Stimulated activated effector memory CD8-positive, alpha-beta T cell treated with anti-CD3 and anti-CD28 coated beads, Interleukin-12 subunit alpha, Interleukin-12 subunit beta, amount 100 ng/mL, for 72 hours (primary cell): Measurements from ENCODE around the gene RBM20.
A peak's percentile ranks its signal among the peaks of the same experiment; 100 is the strongest.
"Not testable (repeated sequence)": the region's sequence is repeated elsewhere in the genome, so short reads cannot be mapped to it uniquely, and the experiment has no call there.

Experiments used
- ATAC-seq: fragments of 150-1000 bp; cut with Tn5 transposase; 2 replicates; pipeline ENCODE4 v1.10.0; 2021
- DNase-seq, 2 donors: peaks; one replicate each; pipeline ENCODE4 v3.0.0; 2021 to 2022; ENCODE audit warnings: low spot score in 2 of 2
- H3K27ac Mint-ChIP-seq: one replicate; pipeline ENCODE4 v1.8.0; 2022; ENCODE audit warnings: mild to moderate bottlenecking, mixed read lengths
- H3K36me3 Mint-ChIP-seq: one replicate; pipeline ENCODE4 v1.8.0; 2022; ENCODE audit warnings: mild to moderate bottlenecking, mixed read lengths
- H3K4me1 Mint-ChIP-seq: one replicate; pipeline ENCODE4 v1.8.0; 2022; ENCODE audit warnings: mixed read lengths
- H3K4me3 Mint-ChIP-seq: one replicate; pipeline ENCODE4 v1.8.0; 2022; ENCODE audit warnings: mild to moderate bottlenecking, mixed read lengths
- H3K9me3 Mint-ChIP-seq: one replicate; pipeline ENCODE4 v1.8.0; 2022; ENCODE audit warnings: mixed read lengths

The RBM20 gene

GRCh38 chr10:110643653-110644597, at the start of gene RBM20:
RBM20 (plus strand) TSS chr10:110644336; CDS start chr10:110644455, 119 bp downstream.
- peak; percentile 63 for ATAC-seq
- Mint-ChIP-seq H3K27ac (no peak within 1 kb of the TSS), H3K4me1 (peaks cover 25% of the 10 kb centered on the region), H3K4me3 (peak within 1 kb of the TSS; percentile 75), H3K36me3 (no peaks in the 10 kb centered on the region), H3K9me3 (no peaks in the 10 kb centered on the region)
- peak; percentile 4 to 61 for DNase-seq

GRCh38 chr10:110597476-110597875, 46.7 kb upstream of the RBM20 start:
- no peak for ATAC-seq
- peaks cover 98% of the 10 kb centered on the region for H3K36me3 Mint-ChIP-seq
- H3K4me1 Mint-ChIP-seq = peaks cover 4% of the 10 kb centered on the region
- no peaks in the 10 kb centered on the region for H3K9me3 Mint-ChIP-seq
- H3K4me3 Mint-ChIP-seq = no peak overlapping the region
- no peak overlapping the region for H3K27ac Mint-ChIP-seq
- no peak for DNase-seq

- DNase-seq (no peak), ATAC-seq (peak; percentile 69)
- no peaks in the 10 kb centered on the region for H3K9me3 Mint-ChIP-seq
- H3K4me1 Mint-ChIP-seq = peaks cover 4% of the 10 kb centered on the region
- peaks cover 100% of the 10 kb centered on the region for H3K36me3 Mint-ChIP-seq
- no peak overlapping the region for H3K4me3 Mint-ChIP-seq
- no peak overlapping the region for H3K27ac Mint-ChIP-seq
Measured at GRCh38 chr10:110600487-110601101, 43.5 kb upstream of the RBM20 start.

- no peak for ATAC-seq
- no peaks in the 10 kb centered on the region for H3K9me3 Mint-ChIP-seq
- no peak overlapping the region for H3K27ac Mint-ChIP-seq
- no peak for DNase-seq
- no peak overlapping the region for H3K4me3 Mint-ChIP-seq
- H3K36me3 Mint-ChIP-seq = peaks cover 100% of the 10 kb centered on the region
- H3K4me1 Mint-ChIP-seq = peaks cover 4% of the 10 kb centered on the region
Measured at GRCh38 chr10:110601581-110601980, 42.6 kb upstream of the RBM20 start.

- ATAC-seq (no peak), DNase-seq (no peak)
- peaks cover 10% of the 10 kb centered on the region for H3K4me1 Mint-ChIP-seq
- H3K9me3 Mint-ChIP-seq = no peaks in the 10 kb centered on the region
- H3K27ac Mint-ChIP-seq = no peak overlapping the region
- H3K4me3 Mint-ChIP-seq = no peak overlapping the region
- peaks cover 48% of the 10 kb centered on the region for H3K36me3 Mint-ChIP-seq
Measured at GRCh38 chr10:110608087-110608486, 36.0 kb upstream of the RBM20 start.

GRCh38 chr10:110609605-110610004, 34.5 kb upstream of the RBM20 start:
- no peak for ATAC-seq
- Mint-ChIP-seq H3K9me3 (no peaks in the 10 kb centered on the region), H3K27ac (no peak overlapping the region), H3K36me3 (peaks cover 33% of the 10 kb centered on the region), H3K4me3 (no peak overlapping the region), H3K4me1 (peaks cover 25% of the 10 kb centered on the region)
- DNase-seq = no peak

- peaks cover 31% of the 10 kb centered on the region for H3K4me1 Mint-ChIP-seq
- no peak for ATAC-seq
- DNase-seq = peak; percentile 36 to 71
Measured at GRCh38 chr10:110610308-110610774, 33.8 kb upstream of the RBM20 start.

GRCh38 chr10:110610781-110611180, 33.4 kb upstream of the RBM20 start:
- H3K9me3 Mint-ChIP-seq, H3K27ac Mint-ChIP-seq: not testable (repeated sequence)
- peaks cover 35% of the 10 kb centered on the region for H3K4me1 Mint-ChIP-seq

More at GRCh38 chr10:110610308-110610774, 33.8 kb upstream of the RBM20 start:
- Mint-ChIP-seq H3K27ac (no peak overlapping the region), H3K9me3 (no peaks in the 10 kb centered on the region), H3K4me3 (no peak overlapping the region), H3K36me3 (peaks cover 26% of the 10 kb centered on the region)

GRCh38 chr10:110612087-110612486, 32.0 kb upstream of the RBM20 start:
- Mint-ChIP-seq H3K27ac (no peak overlapping the region), H3K9me3 (no peaks in the 10 kb centered on the region), H3K4me1 (peaks cover 45% of the 10 kb centered on the region), H3K36me3 (peaks cover 8% of the 10 kb centered on the region), H3K4me3 (no peak overlapping the region)
- DNase-seq = no peak
- ATAC-seq = no peak

More at GRCh38 chr10:110610781-110611180, 33.4 kb upstream of the RBM20 start:
- ATAC-seq, H3K4me3 Mint-ChIP-seq, DNase-seq: not testable (repeated sequence)
- H3K36me3 Mint-ChIP-seq = peaks cover 21% of the 10 kb centered on the region

- peaks cover 50% of the 10 kb centered on the region for H3K4me1 Mint-ChIP-seq
- peaks cover 3% of the 10 kb centered on the region for H3K36me3 Mint-ChIP-seq
- H3K9me3 Mint-ChIP-seq = no peaks in the 10 kb centered on the region
- no peak for ATAC-seq
- no peak for DNase-seq
- peak overlapping the region; percentile 54 for H3K27ac Mint-ChIP-seq
- H3K4me3 Mint-ChIP-seq = no peak overlapping the region
Measured at GRCh38 chr10:110612629-110613028, 31.5 kb upstream of the RBM20 start.

- peak overlapping the region; percentile 35 for H3K4me3 Mint-ChIP-seq
- no peaks in the 10 kb centered on the region for H3K36me3 Mint-ChIP-seq
- H3K4me1 Mint-ChIP-seq = peaks cover 58% of the 10 kb centered on the region
- H3K9me3 Mint-ChIP-seq = no peaks in the 10 kb centered on the region
- DNase-seq (no peak), ATAC-seq (peak; percentile 55)
- peak overlapping the region; percentile 54 for H3K27ac Mint-ChIP-seq
Measured at GRCh38 chr10:110613341-110613995, 30.7 kb upstream of the RBM20 start.

- Mint-ChIP-seq H3K36me3 (no peaks in the 10 kb centered on the region), H3K4me1 (peaks cover 63% of the 10 kb centered on the region), H3K9me3 (no peaks in the 10 kb centered on the region), H3K27ac (peak overlapping the region; percentile 54), H3K4me3 (peak overlapping the region; percentile 35)
- DNase-seq = peak; percentile 33 to 79
- peak; percentile 92 for ATAC-seq
Measured at GRCh38 chr10:110613996-110614495, 30.1 kb upstream of the RBM20 start.

- H3K4me1 Mint-ChIP-seq = peaks cover 63% of the 10 kb centered on the region
- peak overlapping the region; percentile 54 for H3K27ac Mint-ChIP-seq
- no peak overlapping the region for H3K4me3 Mint-ChIP-seq
- no peaks in the 10 kb centered on the region for H3K36me3 Mint-ChIP-seq
- ATAC-seq (no peak), DNase-seq (no peak)
- H3K9me3 Mint-ChIP-seq = no peaks in the 10 kb centered on the region
Measured at GRCh38 chr10:110615057-110615747, 28.9 kb upstream of the RBM20 start.

- Mint-ChIP-seq H3K4me3 (no peak overlapping the region), H3K36me3 (no peaks in the 10 kb centered on the region), H3K9me3 (peaks cover 2% of the 10 kb centered on the region), H3K4me1 (peaks cover 59% of the 10 kb centered on the region), H3K27ac (no peak overlapping the region)
- ATAC-seq (no peak), DNase-seq (no peak)
Measured at GRCh38 chr10:110616493-110617033, 27.6 kb upstream of the RBM20 start.
